Keratinocyte (primary cell): Measurements from ENCODE around the gene TMEM123. TPM values are rescaled to one million over a fixed set of nuclear protein-coding genes. Genes with fewer than 3 reads are reported as not detected.

Source experiments
- DNase-seq: peaks from one replicate; pipeline ENCODE4 v3.0.0-alpha.2; 2011; ENCODE audit warnings: low read depth, missing footprints, low spot score
- FAIRE-seq: peaks from 2 replicates; lab custom pipeline; 2011; peaks lifted over from hg19 to GRCh38; lab: Jason Lieb, UNC
- H2AFZ ChIP-seq: 2 replicates; pipeline ENCODE4 v1.6.0; 2012; ENCODE audit warnings: low read length, control low read depth, inconsistent platforms; ENCODE audit not compliant: control insufficient read depth
- H3K27ac ChIP-seq: 2 replicates; pipeline ENCODE4 v1.5.1; 2011; ENCODE audit warnings: low read length; ENCODE audit not compliant: control insufficient read depth, insufficient read depth
- H3K27me3 ChIP-seq: 3 replicates; pipeline ENCODE4 v1.6.0; 2011; ENCODE audit warnings: low read length; ENCODE audit not compliant: control insufficient read depth, insufficient read depth; ENCODE audit errors: extremely low read depth
- H3K36me3 ChIP-seq, 2 experiments: 2 replicates in 1 of 2; 3 replicates in 1 of 2; pipeline ENCODE4 v1.5.1; 2011; ENCODE audit warnings: low read length in 2 of 2, mild to moderate bottlenecking in 1 of 2; ENCODE audit not compliant: control insufficient read depth in 2 of 2, insufficient read depth in 2 of 2; ENCODE audit errors: extremely low read depth in 1 of 2
- H3K4me1 ChIP-seq: 3 replicates; pipeline ENCODE4 v1.5.1; 2011; ENCODE audit warnings: low read length; ENCODE audit not compliant: control insufficient read depth, insufficient read depth; ENCODE audit errors: extremely low read depth
- H3K4me2 ChIP-seq: 3 replicates; pipeline ENCODE4 v1.6.0; 2011; ENCODE audit warnings: low read depth, low read length; ENCODE audit not compliant: control insufficient read depth, insufficient read depth; ENCODE audit errors: extremely low read depth
- H3K4me3 ChIP-seq, 3 experiments: fragments of 200-600 bp in 1 of 3; sonication (generic) in 1 of 3; 2 replicates in 2 of 3; 3 replicates in 1 of 3; pipeline ENCODE4 v1.5.1; 2011 to 2016; ENCODE audit warnings: low read length in 3 of 3, mild to moderate bottlenecking in 3 of 3, control low read depth in 2 of 3, inconsistent platforms in 1 of 3, low read depth in 1 of 3, mixed read lengths in 1 of 3, mixed run types in 1 of 3, moderate library complexity in 1 of 3; ENCODE audit not compliant: control insufficient read depth in 2 of 3, insufficient read depth in 2 of 3; ENCODE audit errors: extremely low read depth in 1 of 3
- H3K79me2 ChIP-seq: 2 replicates; pipeline ENCODE4 v1.6.0; 2012; ENCODE audit warnings: low read length; ENCODE audit not compliant: control insufficient read depth, insufficient read depth
- H3K9ac ChIP-seq: 3 replicates; pipeline ENCODE4 v1.6.0; 2011; ENCODE audit warnings: low read length; ENCODE audit not compliant: control insufficient read depth, insufficient read depth; ENCODE audit errors: extremely low read depth
- H3K9me1 ChIP-seq: 3 replicates; pipeline ENCODE4 v1.6.0; 2011; ENCODE audit warnings: low read length; ENCODE audit not compliant: control insufficient read depth, insufficient read depth; ENCODE audit errors: extremely low read depth
- H3K9me3 ChIP-seq: 2 replicates; pipeline ENCODE4 v1.5.1; 2012; ENCODE audit warnings: low read depth, low read length; ENCODE audit not compliant: control insufficient read depth
- H4K20me1 ChIP-seq: 3 replicates; pipeline ENCODE4 v1.6.0; 2011; ENCODE audit warnings: low read length; ENCODE audit not compliant: control insufficient read depth, insufficient read depth; ENCODE audit errors: extremely low read depth
- EZH2 ChIP-seq: IDR thresholded peaks from one replicate; pipeline ENCODE4 v1.6.1; 2012; ENCODE audit warnings: inconsistent platforms, mild to moderate bottlenecking, low read length, moderate library complexity
- dilution Hi-C: fragments of 300-500 bp; cut with MboI; formaldehyde crosslinking; loops from one replicate; pipeline ENCODE4 v1.7.0; 2020; ENCODE audit warnings: low sequenced_read_pairs; ENCODE audit not compliant: extremely low pct_ligation_motif_present
- polyA plus RNA-seq, 5 experiments: library from polyadenylated mRNA; depleted of rRNA in 3 of 5; stranded (reverse) in 3 of 5; stranded (forward) in 1 of 5; unstranded in 1 of 5; fragments of >200 nt; gene quantifications; 1 replicate in 1 of 5; 2 replicates in 3 of 5; 3 replicates in 1 of 5; pipeline versions ENCODE4 v1.2.1 to v1.2.3, GENCODE V29; 2011 to 2012; ENCODE audit warnings: missing spikeins in 2 of 5, low read depth in 1 of 5, low replicate concordance in 1 of 5
- TF ChIP-seq, protein P1 (sequence below), 3 experiments: IDR thresholded peaks in 1 of 3; conservative IDR thresholded peaks in 1 of 3; optimal IDR thresholded peaks in 1 of 3; 2 replicates in 2 of 3; 3 replicates in 1 of 3; pipeline versions ENCODE3 to v1.5.1; 2011; ENCODE audit warnings: low read length in 3 of 3, mild to moderate bottlenecking in 3 of 3, moderate library complexity in 2 of 3, control low read depth in 1 of 3, inconsistent platforms in 1 of 3; ENCODE audit not compliant: insufficient read depth in 2 of 3; ENCODE audit errors: extremely low read depth in 1 of 3

The TMEM123 gene
- polyA plus RNA-seq, 1 donor (not counting 4 experiments of a cell fraction or from before 2014, with no cell fraction given): 408 TPM

DNA sequence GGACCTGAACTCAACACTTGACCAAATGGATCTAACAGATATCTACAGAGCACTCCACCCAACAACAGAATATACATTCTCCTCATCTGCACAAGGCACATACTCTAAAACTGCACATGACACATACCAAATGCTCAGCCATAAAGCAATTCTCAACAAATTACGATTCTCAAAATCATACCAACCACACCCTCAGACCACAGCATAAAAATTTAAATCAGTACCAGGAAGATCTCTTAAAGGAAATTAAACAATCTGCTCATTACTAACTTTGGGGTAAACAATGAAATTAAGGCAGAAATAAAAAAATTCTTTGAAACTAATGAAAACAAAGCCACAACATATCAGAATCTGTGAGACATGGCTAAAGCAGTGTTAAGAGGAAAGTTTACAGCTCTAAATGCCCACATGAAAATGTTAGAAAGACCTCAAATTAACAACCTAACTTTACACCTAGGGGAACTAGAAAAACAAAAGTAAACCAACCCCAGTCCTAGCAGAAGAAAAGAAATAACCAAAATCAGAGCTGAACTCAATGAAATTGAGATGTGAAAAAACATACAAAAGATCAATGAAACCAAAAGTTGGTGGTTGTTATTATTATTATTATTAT is 37.2 kb downstream of the TMEM123 start:
- FAIRE-seq (no peak), DNase-seq (no peak)
- H3K4me3 ChIP-seq: no peak overlapping the region
- H3K79me2 ChIP-seq: peaks cover 82% of the 10 kb centered on the region
- H3K4me2 ChIP-seq: no peak overlapping the region
- TF ChIP-seq EZH2: no peak
- TF ChIP-seq, protein P1, sequence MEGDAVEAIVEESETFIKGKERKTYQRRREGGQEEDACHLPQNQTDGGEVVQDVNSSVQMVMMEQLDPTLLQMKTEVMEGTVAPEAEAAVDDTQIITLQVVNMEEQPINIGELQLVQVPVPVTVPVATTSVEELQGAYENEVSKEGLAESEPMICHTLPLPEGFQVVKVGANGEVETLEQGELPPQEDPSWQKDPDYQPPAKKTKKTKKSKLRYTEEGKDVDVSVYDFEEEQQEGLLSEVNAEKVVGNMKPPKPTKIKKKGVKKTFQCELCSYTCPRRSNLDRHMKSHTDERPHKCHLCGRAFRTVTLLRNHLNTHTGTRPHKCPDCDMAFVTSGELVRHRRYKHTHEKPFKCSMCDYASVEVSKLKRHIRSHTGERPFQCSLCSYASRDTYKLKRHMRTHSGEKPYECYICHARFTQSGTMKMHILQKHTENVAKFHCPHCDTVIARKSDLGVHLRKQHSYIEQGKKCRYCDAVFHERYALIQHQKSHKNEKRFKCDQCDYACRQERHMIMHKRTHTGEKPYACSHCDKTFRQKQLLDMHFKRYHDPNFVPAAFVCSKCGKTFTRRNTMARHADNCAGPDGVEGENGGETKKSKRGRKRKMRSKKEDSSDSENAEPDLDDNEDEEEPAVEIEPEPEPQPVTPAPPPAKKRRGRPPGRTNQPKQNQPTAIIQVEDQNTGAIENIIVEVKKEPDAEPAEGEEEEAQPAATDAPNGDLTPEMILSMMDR (optimal IDR thresholded peaks at IDR 0.05 in 1 of 3, IDR thresholded peaks at IDR 0.05 in 1 of 3, conservative IDR thresholded peaks at IDR 0.05 in 1 of 3; ENCODE audit: extremely low read depth in 1 of 3, insufficient read depth in 2 of 3, low read length in 3 of 3): no peak
- H3K27me3 ChIP-seq: no peaks in the 10 kb centered on the region
- peaks cover 3% of the 10 kb centered on the region for H3K9me1 ChIP-seq
- no peaks in the 10 kb centered on the region for H3K9me3 ChIP-seq
- no peak overlapping the region for H2AFZ ChIP-seq
- peaks cover 12% of the 10 kb centered on the region for H3K4me1 ChIP-seq
- dilution Hi-C loops: no loop called here
- no peak overlapping the region for H3K9ac ChIP-seq
- H4K20me1 ChIP-seq: no peaks in the 10 kb centered on the region
- H3K36me3 ChIP-seq: peaks cover 0 to 2% of the 10 kb centered on the region in 2 experiments
- no peak overlapping the region for H3K27ac ChIP-seq

DNA sequence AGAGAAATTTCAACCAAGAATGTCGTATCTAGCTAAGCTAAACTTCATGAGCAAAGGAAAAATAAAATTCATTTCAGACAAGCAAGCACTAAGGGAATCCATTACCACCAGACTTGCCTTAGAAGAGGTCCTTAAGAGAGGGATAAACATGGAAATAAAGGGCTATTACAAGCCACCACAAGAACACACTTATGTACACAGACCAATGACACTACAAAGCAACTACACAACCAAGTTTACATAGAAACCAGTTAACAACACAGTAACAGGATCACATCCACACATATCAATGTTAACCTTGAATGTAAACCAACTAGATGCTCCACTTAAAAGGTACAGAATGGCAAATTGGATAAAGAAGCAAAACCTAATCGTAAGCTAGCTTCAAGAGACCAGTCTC is 38.0 kb downstream of the TMEM123 start:
- no peak overlapping the region for H3K4me3 ChIP-seq
- TF ChIP-seq, protein P1 (optimal IDR thresholded peaks at IDR 0.05 in 1 of 3, IDR thresholded peaks at IDR 0.05 in 1 of 3, conservative IDR thresholded peaks at IDR 0.05 in 1 of 3; ENCODE audit: extremely low read depth in 1 of 3, insufficient read depth in 2 of 3, low read length in 3 of 3): no peak
- no peak for TF ChIP-seq EZH2
- H3K27ac ChIP-seq: no peak overlapping the region
- no peaks in the 10 kb centered on the region for H3K27me3 ChIP-seq
- FAIRE-seq (no peak), DNase-seq (no peak)
- no peaks in the 10 kb centered on the region for H3K9me1 ChIP-seq
- no peak overlapping the region for H3K4me2 ChIP-seq
- peaks cover 5% of the 10 kb centered on the region for H3K4me1 ChIP-seq
- no peak overlapping the region for H3K9ac ChIP-seq
- no peaks in the 10 kb centered on the region for H4K20me1 ChIP-seq
- peaks cover 0 to 3% of the 10 kb centered on the region in 2 experiments for H3K36me3 ChIP-seq
- no peak overlapping the region for H2AFZ ChIP-seq
- peaks cover 78% of the 10 kb centered on the region for H3K79me2 ChIP-seq
- dilution Hi-C loops: no loop called here
- no peaks in the 10 kb centered on the region for H3K9me3 ChIP-seq
